WI38 (cell line): Measurements from ENCODE around the gene MYH4.

Experiments used
- H3K4me3 ChIP-seq: 2 replicates; pipeline ENCODE4 v1.5.1; 2011; ENCODE audit warnings: low read depth, mild to moderate bottlenecking, control low read depth, low read length
- CTCF ChIP-seq: IDR thresholded peaks from 2 replicates; pipeline ENCODE4 v1.5.1; 2012; ENCODE audit warnings: low read depth, mild to moderate bottlenecking, control low read depth, low read length

The MYH4 gene

GRCh38 chr17:10396524-10397163 lies 72.7 kb downstream of the MYH4 start:
- no peak overlapping the region for H3K4me3 ChIP-seq
- no peak for TF ChIP-seq CTCF

GRCh38 chr17:10394201-10394887 lies 75.0 kb downstream of the MYH4 start:
- no peak for TF ChIP-seq CTCF
- no peak overlapping the region for H3K4me3 ChIP-seq
